ENCODE data around the gene ANKDD1A. TPM values are rescaled to one million over a fixed set of nuclear protein-coding genes. Genes with fewer than 3 reads are reported as not detected.

The ANKDD1A gene
- polyA plus RNA-seq, 1 experiment, result 4.9 TPM

DNA sequence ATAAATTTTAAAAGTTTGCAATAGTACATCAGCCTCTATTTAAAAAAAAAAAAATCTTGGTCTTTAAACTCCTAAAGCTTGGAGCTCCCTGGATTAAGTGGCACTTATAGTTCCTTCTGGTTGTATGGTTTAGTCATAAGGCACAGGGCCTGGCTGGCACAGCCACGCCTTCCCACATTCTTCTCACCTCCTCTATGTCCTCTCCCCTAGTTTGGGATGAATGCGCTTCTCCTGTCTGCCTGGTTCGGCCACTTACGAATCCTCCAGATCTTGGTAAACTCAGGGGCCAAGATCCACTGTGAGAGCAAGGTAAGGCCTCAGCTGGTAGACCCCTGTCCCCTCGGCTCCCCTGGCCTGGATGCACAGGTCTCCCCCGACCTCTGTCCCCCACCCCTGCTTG lies 10.0 kb downstream of the ANKDD1A start:
- H3K36me3 ChIP-seq (ENCODE audit: control insufficient read depth, insufficient read depth, low read length), result no peaks in the 10 kb centered on the region
- POLR2A ChIA-PET, result no interaction called here
- H3K27me3 ChIP-seq (ENCODE audit: control insufficient read depth, insufficient read depth, low read length), result no peaks in the 10 kb centered on the region
- CTCF ChIA-PET, result interaction anchor here (0.6 to 1.2 kb wide), 3 partner anchors 16 to 1292 kb away, joined by 3 read pairs; no protein-coding TSS in a partner anchor
- DNase-seq (ENCODE audit: low read depth), result no peak
- no peak overlapping the region for H3K4me3 ChIP-seq (ENCODE audit: low read depth, low read length)
- TF ChIP-seq, protein P1, sequence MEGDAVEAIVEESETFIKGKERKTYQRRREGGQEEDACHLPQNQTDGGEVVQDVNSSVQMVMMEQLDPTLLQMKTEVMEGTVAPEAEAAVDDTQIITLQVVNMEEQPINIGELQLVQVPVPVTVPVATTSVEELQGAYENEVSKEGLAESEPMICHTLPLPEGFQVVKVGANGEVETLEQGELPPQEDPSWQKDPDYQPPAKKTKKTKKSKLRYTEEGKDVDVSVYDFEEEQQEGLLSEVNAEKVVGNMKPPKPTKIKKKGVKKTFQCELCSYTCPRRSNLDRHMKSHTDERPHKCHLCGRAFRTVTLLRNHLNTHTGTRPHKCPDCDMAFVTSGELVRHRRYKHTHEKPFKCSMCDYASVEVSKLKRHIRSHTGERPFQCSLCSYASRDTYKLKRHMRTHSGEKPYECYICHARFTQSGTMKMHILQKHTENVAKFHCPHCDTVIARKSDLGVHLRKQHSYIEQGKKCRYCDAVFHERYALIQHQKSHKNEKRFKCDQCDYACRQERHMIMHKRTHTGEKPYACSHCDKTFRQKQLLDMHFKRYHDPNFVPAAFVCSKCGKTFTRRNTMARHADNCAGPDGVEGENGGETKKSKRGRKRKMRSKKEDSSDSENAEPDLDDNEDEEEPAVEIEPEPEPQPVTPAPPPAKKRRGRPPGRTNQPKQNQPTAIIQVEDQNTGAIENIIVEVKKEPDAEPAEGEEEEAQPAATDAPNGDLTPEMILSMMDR (IDR thresholded peaks at IDR 0.05; ENCODE audit: insufficient read depth, low read depth, low read length), result no peak

DNA sequence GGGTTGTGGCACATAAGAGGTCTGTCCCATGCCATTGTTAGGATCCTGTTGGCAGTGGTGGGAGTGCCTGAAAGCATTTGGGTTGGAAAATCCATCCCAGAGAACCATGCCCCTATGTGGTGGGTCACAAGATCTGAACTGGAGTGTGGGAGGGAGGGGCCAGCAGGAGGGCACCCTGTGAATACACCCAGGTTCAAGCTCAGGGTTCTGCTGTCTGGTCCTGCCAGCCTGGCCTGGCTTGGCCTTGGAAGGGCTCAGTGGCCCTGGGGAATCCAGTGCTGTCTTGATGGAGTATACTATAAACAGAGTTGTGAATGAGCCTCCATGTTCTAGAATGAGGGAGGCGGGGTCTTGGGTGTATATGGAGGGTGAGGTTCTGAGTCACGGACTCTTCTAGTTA lies 11.8 kb downstream of the ANKDD1A start:
- no peak overlapping the region for H3K4me3 ChIP-seq (ENCODE audit: low read depth, low read length)
- ChIA-PET POLR2A (no interaction called here), CTCF (no interaction called here)
- no peak for DNase-seq (ENCODE audit: low read depth)
- no peaks in the 10 kb centered on the region for H3K27me3 ChIP-seq (ENCODE audit: control insufficient read depth, insufficient read depth, low read length)
- no peaks in the 10 kb centered on the region for H3K36me3 ChIP-seq (ENCODE audit: control insufficient read depth, insufficient read depth, low read length)
- TF ChIP-seq, protein P1 (IDR thresholded peaks at IDR 0.05; ENCODE audit: insufficient read depth, low read depth, low read length), result no peak

DNA sequence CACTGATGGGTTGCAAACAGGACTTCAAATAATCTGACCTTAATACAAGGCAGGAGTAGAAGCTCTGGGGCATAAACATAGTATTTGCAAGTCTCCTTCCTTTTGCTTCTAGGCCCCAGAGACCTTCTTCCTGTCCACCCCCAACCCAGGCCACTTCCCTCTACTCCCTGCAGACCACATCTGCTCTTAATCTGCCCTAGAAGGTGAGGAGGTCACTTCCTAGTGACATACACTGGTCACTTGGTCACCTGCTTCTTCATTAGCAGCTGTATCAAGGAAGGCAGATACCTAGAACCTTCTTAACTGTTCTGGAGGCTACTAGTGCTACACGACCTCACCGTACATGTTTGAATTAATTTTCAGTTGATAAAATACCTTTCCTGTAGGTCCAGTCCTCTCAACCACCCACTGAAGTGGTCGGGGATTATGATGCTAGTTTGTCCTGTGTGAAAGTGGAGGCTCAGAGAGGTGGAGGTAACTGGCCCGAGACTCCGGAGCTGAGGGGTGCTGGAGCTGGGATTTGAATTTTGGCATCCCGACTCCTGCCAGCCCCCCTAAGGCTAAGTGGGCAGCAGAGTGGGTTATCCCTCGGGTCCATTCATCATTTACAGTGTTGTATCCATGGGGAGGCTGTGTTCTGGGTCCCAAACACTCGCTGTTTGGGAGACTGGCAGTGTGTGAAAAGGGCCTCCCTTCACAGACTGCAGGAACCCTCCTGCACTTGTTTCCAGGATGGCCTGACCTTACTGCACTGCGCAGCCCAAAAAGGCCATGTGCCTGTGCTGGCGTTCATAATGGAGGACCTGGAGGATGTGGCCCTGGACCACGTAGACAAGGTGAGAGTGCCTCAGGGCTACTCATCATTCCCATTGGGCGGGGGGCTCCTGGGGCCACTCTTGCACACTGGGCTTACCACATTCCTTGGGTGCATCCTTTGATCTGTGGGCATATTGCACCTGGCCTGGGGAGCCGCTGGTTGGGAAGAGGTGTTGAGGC lies 13.9 kb downstream of the ANKDD1A start:
- TF ChIP-seq, protein P1 (IDR thresholded peaks at IDR 0.05; ENCODE audit: insufficient read depth, low read depth, low read length), result no peak
- no peaks in the 10 kb centered on the region for H3K27me3 ChIP-seq (ENCODE audit: control insufficient read depth, insufficient read depth, low read length)
- DNase-seq (ENCODE audit: low read depth), result no peak
- no peak overlapping the region for H3K4me3 ChIP-seq (ENCODE audit: low read depth, low read length)
- ChIA-PET CTCF (no interaction called here), POLR2A (no interaction called here)
- H3K36me3 ChIP-seq (ENCODE audit: control insufficient read depth, insufficient read depth, low read length), result no peaks in the 10 kb centered on the region

DNA sequence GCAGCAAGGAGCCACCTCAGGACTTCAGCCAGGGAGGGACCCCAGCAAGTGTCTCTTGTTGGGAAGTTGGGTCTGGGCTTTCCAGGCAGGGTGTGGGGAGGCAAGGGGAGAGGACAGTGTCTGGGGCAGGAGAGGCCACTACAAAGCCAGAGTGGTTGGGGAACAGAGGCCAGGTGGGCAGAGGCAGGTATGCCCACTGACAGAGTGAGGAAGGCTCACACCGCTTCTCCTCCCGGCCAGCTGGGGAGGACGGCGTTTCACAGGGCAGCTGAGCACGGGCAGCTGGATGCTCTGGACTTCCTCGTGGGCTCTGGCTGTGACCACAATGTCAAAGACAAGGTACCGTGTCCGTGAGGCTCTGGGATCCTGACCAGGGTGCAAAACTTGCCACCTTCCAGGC lies 15.0 kb downstream of the ANKDD1A start:
- CTCF ChIA-PET, result no interaction called here
- TF ChIP-seq, protein P1 (IDR thresholded peaks at IDR 0.05; ENCODE audit: insufficient read depth, low read depth, low read length), result no peak

DNA sequence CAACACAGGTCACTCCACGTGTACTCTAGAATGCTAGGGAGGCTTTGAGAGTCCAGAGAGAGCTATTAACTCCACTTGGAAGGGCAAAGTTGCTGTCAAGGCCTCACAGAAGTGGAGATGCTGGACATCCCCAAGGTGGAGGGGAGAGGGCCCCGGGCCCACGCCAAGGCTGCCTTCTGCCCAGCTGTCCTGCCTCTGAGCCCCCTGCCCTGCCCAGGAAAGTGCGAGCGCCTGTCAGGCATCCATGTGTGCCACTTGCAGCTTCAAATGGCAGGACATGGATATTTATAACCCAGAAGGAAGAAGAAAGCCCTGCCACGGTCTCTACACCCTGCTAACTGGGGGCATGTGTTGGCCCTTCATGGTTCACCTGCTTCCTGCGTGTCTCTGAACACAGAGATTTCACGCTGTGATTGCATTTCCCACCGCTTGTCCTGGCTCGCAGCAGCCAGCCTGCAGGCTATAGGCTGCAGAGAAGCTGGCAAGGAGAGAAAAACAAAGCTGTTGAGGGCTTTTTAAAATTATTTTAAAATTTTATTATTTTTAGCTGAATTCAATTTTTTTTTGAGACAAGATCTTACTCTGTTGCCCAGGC lies 17.0 kb downstream of the ANKDD1A start:
- H3K4me3 ChIP-seq (ENCODE audit: low read depth, low read length), result no peak overlapping the region
- DNase-seq (ENCODE audit: low read depth), result no peak
- ChIA-PET POLR2A (no interaction called here), CTCF (interaction anchor here (0.6 to 1.8 kb wide), 5 partner anchors 11 to 118 kb away, joined by 3 read pairs; no protein-coding TSS in a partner anchor)
- H3K36me3 ChIP-seq (ENCODE audit: control insufficient read depth, insufficient read depth, low read length), result no peaks in the 10 kb centered on the region
- no peaks in the 10 kb centered on the region for H3K27me3 ChIP-seq (ENCODE audit: control insufficient read depth, insufficient read depth, low read length)
- TF ChIP-seq, protein P1 (IDR thresholded peaks at IDR 0.05; ENCODE audit: insufficient read depth, low read depth, low read length), result no peak

More for the DNA sequence above, 15.0 kb downstream of the ANKDD1A start:
- Histone ChIP-seq H3K36me3 (ENCODE audit: control insufficient read depth, insufficient read depth, low read length) (no peaks in the 10 kb centered on the region), H3K27me3 (ENCODE audit: control insufficient read depth, insufficient read depth, low read length) (no peaks in the 10 kb centered on the region), H3K4me3 (ENCODE audit: low read depth, low read length) (no peak overlapping the region)
- POLR2A ChIA-PET, result no interaction called here
- no peak for DNase-seq (ENCODE audit: low read depth)

Data from BJ (cell line).